HepG2 (cell line): Measurements from ENCODE around the gene CPNE1. TPM values are rescaled to one million over a fixed set of nuclear protein-coding genes. Genes with fewer than 3 reads are reported as not detected.
A peak's percentile ranks its signal among the peaks of the same experiment; 100 is the strongest.

Experiments used
- ATAC-seq: fragments of 200-7000 bp; cut with Tn5 transposase; 3 replicates; pipeline ENCODE4 v1.9.1; 2020; ENCODE audit warnings: mild to moderate bottlenecking, moderate library complexity
- BruUV-seq: library from RNA; stranded (reverse); fragments of 400-500 nt; replicated peaks from 2 replicates; lab custom pipeline; 2021; lab: Mats Ljungman, UMichigan
- CTCF ChIA-PET: fragments of 300-600 bp; formaldehyde crosslinking; extraction: SDS; loops from one replicate; lab custom pipeline; 2021; ENCODE audit warnings: low total read pairs, inconsistent platforms, low intra/inter-chr PET ratio; lab: Yijun Ruan, JAX
- POLR2A ChIA-PET: fragments of 350-600 bp; sonication (Branson Sonifier 250); formaldehyde crosslinking; loops from one replicate; lab custom pipeline; 2020; ENCODE audit warnings: antibody characterized with exemption, inconsistent platforms; lab: Yijun Ruan, JAX
- DNase-seq: peaks from one replicate; pipeline ENCODE4 v3.0.0-alpha.2; 2015; ENCODE audit warnings: low spot score
- FAIRE-seq: peaks from 3 replicates; lab custom pipeline; 2011; peaks lifted over from hg19 to GRCh38; lab: Jason Lieb, UNC
- H2AFZ ChIP-seq: one replicate; pipeline ENCODE4 v1.6.1; 2011; ENCODE audit warnings: low read length, inconsistent platforms
- H3K27ac ChIP-seq: fragments of 300-600 bp; 3 replicates; pipeline ENCODE4 v1.8.0; 2011; ENCODE audit warnings: mixed run types, mild to moderate bottlenecking, mixed read lengths, low read length, inconsistent platforms; ENCODE audit not compliant: insufficient read depth; ENCODE audit errors: extremely low read length
- H3K27me3 ChIP-seq, 2 experiments: fragments of 200-600 bp in 1 of 2; 2 replicates in 1 of 2; 3 replicates in 1 of 2; pipeline versions ENCODE4 v1.6.0 to v1.8.0; 2011; ENCODE audit warnings: low read length in 2 of 2, mild to moderate bottlenecking in 2 of 2, moderate library complexity in 2 of 2, inconsistent platforms in 1 of 2; ENCODE audit not compliant: insufficient read depth in 2 of 2, control insufficient read depth in 1 of 2
- H3K36me3 ChIP-seq, 2 experiments: fragments of 200-600 bp in 1 of 2; replicated peaks in 1 of 2; 2 replicates in 1 of 2; 3 replicates in 1 of 2; pipeline versions ENCODE4 v1.5.1 to v1.8.0; 2011; ENCODE audit warnings: low read length in 2 of 2, inconsistent platforms in 1 of 2; ENCODE audit not compliant: insufficient read depth in 2 of 2, control insufficient read depth in 1 of 2
- H3K4me1 ChIP-seq: 2 replicates; pipeline ENCODE4 v1.5.1; 2012; ENCODE audit warnings: low read length, inconsistent platforms; ENCODE audit not compliant: insufficient read depth
- H3K4me2 ChIP-seq: 2 replicates; pipeline ENCODE4 v1.6.0; 2011; ENCODE audit warnings: low read depth, low read length, inconsistent platforms
- H3K4me3 ChIP-seq, 3 experiments: fragments of 200-600 bp in 1 of 3; sonication (generic), shearing (Covaris generic) in 1 of 3; replicated peaks in 1 of 3; 2 replicates each; pipeline ENCODE4 v1.5.1; 2011 to 2016; ENCODE audit warnings: low read length in 3 of 3, inconsistent platforms in 2 of 3, low read depth in 2 of 3, mild to moderate bottlenecking in 2 of 3, control low read depth in 1 of 3, mixed read lengths in 1 of 3; ENCODE audit not compliant: insufficient read depth in 1 of 3
- H3K79me2 ChIP-seq: one replicate; pipeline ENCODE4 v1.6.1; 2011; ENCODE audit warnings: low read length, inconsistent platforms; ENCODE audit not compliant: insufficient read depth
- H3K9ac ChIP-seq: 2 replicates; pipeline ENCODE4 v1.6.0; 2011; ENCODE audit warnings: mild to moderate bottlenecking, low read depth, low read length, inconsistent platforms; ENCODE audit not compliant: insufficient read depth
- H3K9me3 ChIP-seq: 2 replicates; pipeline ENCODE4 v1.5.1; 2012; ENCODE audit warnings: mild to moderate bottlenecking, low read length
- H4K20me1 ChIP-seq: 2 replicates; pipeline ENCODE4 v1.6.0; 2011; ENCODE audit warnings: inconsistent platforms, mild to moderate bottlenecking, low read length, moderate library complexity; ENCODE audit not compliant: insufficient read depth
- AGO2 ChIP-seq: fragments of 200-400 bp; formaldehyde crosslinking; optimal IDR thresholded peaks from 2 replicates; pipeline ENCODE3; 2017; ENCODE audit warnings: mild to moderate bottlenecking, low read depth, low read length, moderate library complexity
- ARID2 ChIP-seq: sonication (generic); formaldehyde crosslinking; IDR thresholded peaks from 2 replicates; pipeline ENCODE4 v1.8.1; 2022; ENCODE audit warnings: mild to moderate bottlenecking, missing genetic modification reagents, borderline replicate concordance
- HES4 ChIP-seq: sonication (generic); formaldehyde crosslinking; IDR thresholded peaks from 2 replicates; pipeline ENCODE4 v1.9.0; 2021; ENCODE audit warnings: mild to moderate bottlenecking, missing genetic modification reagents, borderline replicate concordance
- NCOR1 ChIP-seq: fragments of 200-600 bp; sonication (generic); IDR thresholded peaks from 2 replicates; pipeline ENCODE4 v1.7.0; 2017; ENCODE audit warnings: antibody characterized with exemption, low read length, borderline replicate concordance
- XRCC5 ChIP-seq: fragments of 200-400 bp; formaldehyde crosslinking; optimal IDR thresholded peaks from 2 replicates; pipeline ENCODE3; 2017; ENCODE audit warnings: mild to moderate bottlenecking, low read length
- YEATS4 ChIP-seq: sonication (generic); formaldehyde crosslinking; IDR thresholded peaks from 2 replicates; pipeline ENCODE4 v1.4.0; 2020; ENCODE audit warnings: missing genetic modification reagents, borderline replicate concordance
- ZNF136 ChIP-seq: sonication (generic); formaldehyde crosslinking; IDR thresholded peaks from 2 replicates; pipeline ENCODE4 v1.8.1; 2022; ENCODE audit warnings: low read depth, mild to moderate bottlenecking, moderate library complexity, missing genetic modification reagents
- ZNF253 ChIP-seq: sonication (generic); formaldehyde crosslinking; IDR thresholded peaks from 2 replicates; pipeline ENCODE4 v1.8.0; 2022; ENCODE audit warnings: mild to moderate bottlenecking, missing genetic modification reagents, borderline replicate concordance
- ZNF547 ChIP-seq: sonication (generic); formaldehyde crosslinking; IDR thresholded peaks from 2 replicates; pipeline ENCODE4 v1.5.1; 2020; ENCODE audit warnings: mild to moderate bottlenecking, missing genetic modification reagents
- ZNF598 ChIP-seq: sonication (generic); formaldehyde crosslinking; IDR thresholded peaks from 2 replicates; pipeline ENCODE4 v1.5.1; 2020; ENCODE audit warnings: mild to moderate bottlenecking, missing genetic modification reagents, borderline replicate concordance
- WGBS: methylation state at CpG from one replicate; pipeline ENCODE4 v1.1.6; 2017; ENCODE audit warnings: low lambda C conversion rate; 5-methylcytosine and 5-hydroxymethylcytosine counted together
- in situ Hi-C: cut with HindIII; loops from 2 replicates; pipeline ENCODE4 v1.10.0; 2017; ENCODE audit warnings: low pct_unique_long_range_greater_than_20kb; ENCODE audit not compliant: extremely low pct_ligation_motif_present
- intact Hi-C: fragments of 100-400 bp; cut with micrococcal nuclease; formaldehyde crosslinking; loops from one replicate; pipeline ENCODE4 v1.10.0; 2022; ENCODE audit not compliant: unreplicated experiment
- polyA plus RNA-seq, 8 experiments: library from polyadenylated mRNA; depleted of rRNA in 3 of 8; stranded (reverse) in 7 of 8; unstranded in 1 of 8; fragments of >200 nt; fragmentation: Illumina TruSeq in 4 of 8; extraction: Trizol in 4 of 8; gene quantifications; 2 replicates each; pipeline versions ENCODE4 v1.2.1 to v1.2.3, GENCODE V29; 2011 to 2016; ENCODE audit warnings: low read depth in 4 of 8, missing spikeins in 1 of 8, mixed read lengths in 1 of 8; ENCODE audit not compliant: insufficient read depth in 1 of 8
- total RNA-seq, 5 experiments: library from RNA; depleted of rRNA; stranded (reverse); fragments of >200 nt; fragmentation: Illumina TruSeq; extraction: Trizol; gene quantifications; 2 replicates each; pipeline ENCODE4 v1.2.3, GENCODE V29; 2016; ENCODE audit warnings: low read depth in 1 of 5
- TF ChIP-seq, protein P1 (sequence below): sonication (generic); formaldehyde crosslinking; IDR thresholded peaks from 2 replicates; pipeline ENCODE4 v1.5.0; 2020; ENCODE audit warnings: mild to moderate bottlenecking, missing genetic modification reagents

The CPNE1 gene
- total and polyA plus RNA-seq, 2 of the 13 experiments (the other 11 are each of a cell fraction or from before 2014, with no cell fraction given): 408 to 431 TPM

DNA sequence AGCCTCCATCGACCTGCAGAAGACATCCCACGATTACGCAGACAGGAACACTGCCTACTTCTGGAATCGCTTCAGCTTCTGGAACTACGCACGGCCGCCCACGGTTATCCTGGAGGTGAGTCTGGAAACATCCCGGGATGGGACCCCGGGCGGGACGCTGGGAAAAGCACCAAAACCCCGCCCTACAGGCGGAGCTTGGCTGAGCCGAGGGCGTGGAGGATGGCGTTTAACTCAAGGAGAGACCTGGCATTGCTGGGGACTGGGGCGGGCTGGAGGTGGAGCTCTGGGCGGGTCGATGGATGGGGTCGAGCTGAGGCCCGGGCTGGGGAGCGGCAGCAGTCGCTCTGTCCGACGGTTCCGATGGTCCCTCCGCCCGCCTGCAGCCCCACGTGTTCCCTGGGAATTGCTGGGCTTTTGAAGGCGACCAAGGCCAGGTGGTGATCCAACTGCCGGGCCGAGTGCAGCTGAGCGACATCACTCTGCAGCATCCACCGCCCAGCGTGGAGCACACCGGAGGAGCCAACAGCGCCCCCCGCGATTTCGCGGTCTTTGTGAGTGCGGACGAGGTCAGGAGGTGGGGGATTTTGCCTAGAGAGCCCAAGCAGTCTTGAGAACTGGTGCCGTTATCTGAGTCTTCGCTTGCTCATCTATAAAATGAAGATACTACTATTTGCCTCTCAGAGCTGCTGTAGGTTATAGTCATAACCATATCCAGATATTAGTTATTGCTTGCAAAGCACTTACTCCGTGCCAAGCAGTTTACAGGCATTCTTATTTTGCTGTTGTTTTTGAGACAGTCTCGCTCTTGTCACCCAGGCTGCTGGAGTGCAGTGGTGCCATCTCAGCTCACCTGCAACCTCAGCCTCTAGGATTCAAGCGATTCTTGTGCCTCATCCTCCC lies 45.3 kb downstream of the CPNE1 start (continued):
- TF ChIP-seq, protein P1, sequence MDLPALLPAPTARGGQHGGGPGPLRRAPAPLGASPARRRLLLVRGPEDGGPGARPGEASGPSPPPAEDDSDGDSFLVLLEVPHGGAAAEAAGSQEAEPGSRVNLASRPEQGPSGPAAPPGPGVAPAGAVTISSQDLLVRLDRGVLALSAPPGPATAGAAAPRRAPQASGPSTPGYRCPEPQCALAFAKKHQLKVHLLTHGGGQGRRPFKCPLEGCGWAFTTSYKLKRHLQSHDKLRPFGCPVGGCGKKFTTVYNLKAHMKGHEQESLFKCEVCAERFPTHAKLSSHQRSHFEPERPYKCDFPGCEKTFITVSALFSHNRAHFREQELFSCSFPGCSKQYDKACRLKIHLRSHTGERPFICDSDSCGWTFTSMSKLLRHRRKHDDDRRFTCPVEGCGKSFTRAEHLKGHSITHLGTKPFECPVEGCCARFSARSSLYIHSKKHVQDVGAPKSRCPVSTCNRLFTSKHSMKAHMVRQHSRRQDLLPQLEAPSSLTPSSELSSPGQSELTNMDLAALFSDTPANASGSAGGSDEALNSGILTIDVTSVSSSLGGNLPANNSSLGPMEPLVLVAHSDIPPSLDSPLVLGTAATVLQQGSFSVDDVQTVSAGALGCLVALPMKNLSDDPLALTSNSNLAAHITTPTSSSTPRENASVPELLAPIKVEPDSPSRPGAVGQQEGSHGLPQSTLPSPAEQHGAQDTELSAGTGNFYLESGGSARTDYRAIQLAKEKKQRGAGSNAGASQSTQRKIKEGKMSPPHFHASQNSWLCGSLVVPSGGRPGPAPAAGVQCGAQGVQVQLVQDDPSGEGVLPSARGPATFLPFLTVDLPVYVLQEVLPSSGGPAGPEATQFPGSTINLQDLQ: peak; percentile 88; the same call in 1 of the 2 replicates
- TF ChIP-seq ZNF253 (CRISPR knock-in tag) (no peak), NCOR1 (peak; percentile 16; the same call in 1 of the 2 replicates), ZNF136 (peak; percentile 80; the same call in 1 of the 2 replicates)

DNA sequence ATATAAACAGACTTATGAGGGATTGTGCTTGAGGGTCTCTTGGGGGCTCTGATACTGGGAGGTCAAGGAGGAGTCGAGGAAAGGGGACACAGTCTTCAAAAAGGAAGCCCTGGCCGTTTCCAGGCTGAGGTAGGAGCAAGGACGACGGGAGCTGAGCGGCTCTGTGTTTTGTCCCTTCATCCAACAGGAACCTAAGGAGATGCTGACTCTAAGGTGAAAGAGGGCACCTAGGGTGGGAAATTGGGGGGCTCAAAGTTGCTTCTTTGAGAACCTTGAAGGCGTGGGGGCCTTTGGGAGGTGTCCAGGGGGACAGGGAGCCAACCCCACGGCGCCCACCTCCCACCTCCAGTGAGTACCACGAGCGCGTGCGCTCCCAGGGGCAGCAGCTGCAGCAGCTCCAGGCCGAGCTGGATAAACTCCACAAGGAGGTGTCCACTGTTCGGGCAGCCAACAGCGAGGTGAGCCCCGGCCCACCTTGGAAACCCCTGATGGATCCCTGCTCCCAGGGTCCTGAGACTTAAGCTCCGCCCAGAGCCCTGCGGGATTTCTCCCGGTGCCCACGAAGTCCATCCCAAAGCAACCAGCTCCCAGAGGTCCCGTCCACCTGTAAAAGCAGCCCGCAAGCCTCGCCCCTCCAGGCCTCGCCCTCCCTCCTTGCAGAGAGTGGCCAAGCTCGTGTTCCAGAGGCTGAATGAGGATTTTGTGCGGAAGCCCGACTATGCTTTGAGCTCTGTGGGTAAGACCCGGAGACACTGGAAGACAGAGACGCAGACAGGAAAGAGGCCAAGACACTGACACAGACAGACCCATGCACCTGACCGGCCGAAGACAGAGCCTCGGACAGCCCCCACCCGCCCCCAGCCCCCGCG lies 46.2 kb downstream of the CPNE1 start:
- ChIA-PET CTCF (interaction anchor here (0.8 to 1.1 kb wide), 2 partner anchors 50 to 80 kb away, joined by 3 to 4 read pairs; no protein-coding TSS in a partner anchor), POLR2A (interaction anchor here (0.6 to 6.7 kb wide), 25 partner anchors 12 to 336 kb away, joined by 3 to 152 read pairs (median 4); partner anchors contain the start of genes CEP250, CPNE1, EIF6 and ERGIC3)
- peak overlapping the region; percentile 67 to 96 (median 87) for H3K4me3 ChIP-seq
- no peaks in the 10 kb centered on the region; the same call in 1 of the 2 replicates for H4K20me1 ChIP-seq
- FAIRE-seq (no peak), DNase-seq (no peak), ATAC-seq (0 out of 3 replicates have a peak, but pooled peaks have one; percentile 0)
- peak overlapping the region; percentile 87 for H3K27ac ChIP-seq
- in situ Hi-C loops (loop anchor here (5.0 kb wide), 1 partner anchor 44 kb away; the partner anchor contains the start of genes CPNE1 and RBM12), intact Hi-C loops (loop anchor here (5.0 kb wide), 3 partner anchors 51 to 124 kb away; partner anchors contain the start of genes ERGIC3 and RBM39)
- H3K4me1 ChIP-seq: peaks cover 26% of the 10 kb centered on the region
- H3K27me3 ChIP-seq: peaks cover 0 to 7% of the 10 kb centered on the region in 2 experiments; a peak in 1 of 5 replicates
- no peaks in the 10 kb centered on the region for H3K9me3 ChIP-seq
- peaks cover 15% of the 10 kb centered on the region for H3K79me2 ChIP-seq
- BruUV-seq: no TSS peak
- peaks cover 5 to 14% of the 10 kb centered on the region in 2 experiments for H3K36me3 ChIP-seq
- 2% methylated on average over 24 of the region's 35 CpGs for WGBS
- H3K9ac ChIP-seq: peak overlapping the region; percentile 85
- peak overlapping the region; percentile 97 for H3K4me2 ChIP-seq
- H2AFZ ChIP-seq: no peak overlapping the region
- TF ChIP-seq AGO2 (no peak), YEATS4 (CRISPR knock-in tag) (no peak), ZNF547 (CRISPR knock-in tag) (no peak; the same call in 1 of the 2 replicates), XRCC5 (no peak), ARID2 (CRISPR knock-in tag) (no peak), HES4 (CRISPR knock-in tag) (peak; percentile 50; the same call in 1 of the 2 replicates), ZNF598 (CRISPR knock-in tag) (peak; percentile 13; the same call in 1 of the 2 replicates)
